T-cell (primary cell): ENCODE measurements around the gene NKAP. TPM values are rescaled to one million over a fixed set of nuclear protein-coding genes. Genes with fewer than 3 reads are reported as not detected.
"Not testable (repeated sequence)": the region's sequence is repeated elsewhere in the genome, so short reads cannot be mapped to it uniquely, and the experiment has no call there.

ENCODE experiments used
- ATAC-seq, 4 experiments: fragments of 200-7000 bp in 3 of 4; fragments of 150-1000 bp in 1 of 4; cut with Tn5 transposase; replicated peaks in 1 of 4; 1 replicate in 3 of 4; 2 replicates in 1 of 4; pipeline ENCODE4 v1.10.0; 2021; ENCODE audit warnings: moderate library complexity in 3 of 4, mild to moderate bottlenecking in 2 of 4, moderate number of reproducible peaks in 1 of 4
- CTCF ChIA-PET, 2 donors: fragments of 300-600 bp; sonication (Branson Sonifier 250); formaldehyde crosslinking; loops; one replicate each; lab custom pipeline; 2022; ENCODE audit warnings: antibody characterized with exemption in 2 of 2; lab: Charles Lee
- POLR2A ChIA-PET, 2 donors: fragments of 300-600 bp; sonication (Branson Sonifier 250); formaldehyde crosslinking; loops; one replicate each; lab custom pipeline; 2022; ENCODE audit warnings: antibody characterized with exemption in 2 of 2; lab: Charles Lee
- DNase-seq, 35 experiments: peaks; one replicate each; pipeline versions ENCODE4 v3.0.0 to v3.0.0-alpha.2; 2013 to 2023
- H3K27ac ChIP-seq: one replicate; pipeline ENCODE4 v1.5.1; 2013; ENCODE audit warnings: low read length
- H3K27me3 ChIP-seq, 2 experiments: replicated peaks in 1 of 2; 1 replicate in 1 of 2; 2 replicates in 1 of 2; pipeline versions ENCODE4 v1.6.1 to v1.7.0; 2013; ENCODE audit warnings: low read length in 1 of 2, mixed read lengths in 1 of 2; ENCODE audit not compliant: control insufficient read depth in 2 of 2, insufficient read depth in 2 of 2; ENCODE audit errors: extremely low read depth in 1 of 2
- H3K36me3 ChIP-seq, 2 donors: 1 replicate in 1 of 2; 2 replicates in 1 of 2; pipeline versions ENCODE4 v1.6.1 to v1.7.0; 2013; ENCODE audit warnings: low read length in 1 of 2; ENCODE audit not compliant: control insufficient read depth in 2 of 2, insufficient read depth in 1 of 2; ENCODE audit errors: extremely low read depth in 1 of 2
- H3K4me1 ChIP-seq, 2 experiments: 1 replicate in 1 of 2; 2 replicates in 1 of 2; pipeline versions ENCODE4 v1.6.1 to v1.7.0; 2013; ENCODE audit warnings: low read length in 2 of 2, mixed read lengths in 1 of 2; ENCODE audit not compliant: insufficient read depth in 2 of 2, control insufficient read depth in 1 of 2; ENCODE audit errors: extremely low read depth in 1 of 2
- H3K4me3 ChIP-seq, 2 donors: 1 replicate in 1 of 2; 2 replicates in 1 of 2; pipeline versions ENCODE4 v1.5.1 to v1.7.0; 2013; ENCODE audit warnings: mild to moderate bottlenecking in 2 of 2, low read length in 1 of 2, moderate library complexity in 1 of 2; ENCODE audit not compliant: control insufficient read depth in 1 of 2; ENCODE audit errors: extremely low read depth in 1 of 2
- H3K9me3 ChIP-seq: 2 replicates; pipeline ENCODE4 v1.7.0; 2013
- H3K27ac Mint-ChIP-seq, 2 donors: one replicate each; pipeline ENCODE4 v1.8.0; 2020 to 2021; ENCODE audit warnings: mild to moderate bottlenecking in 2 of 2, mixed read lengths in 2 of 2
- H3K27me3 Mint-ChIP-seq, 2 donors: one replicate each; pipeline ENCODE4 v1.8.0; 2021 to 2022; ENCODE audit warnings: mixed read lengths in 2 of 2
- H3K36me3 Mint-ChIP-seq: one replicate; pipeline ENCODE4 v1.8.0; 2021; ENCODE audit warnings: mixed read lengths
- H3K4me1 Mint-ChIP-seq, 3 donors: one replicate each; pipeline ENCODE4 v1.8.0; 2020 to 2022; ENCODE audit warnings: mixed read lengths in 3 of 3, mild to moderate bottlenecking in 1 of 3
- H3K4me3 Mint-ChIP-seq, 3 donors: one replicate each; pipeline ENCODE4 v1.8.0; 2020 to 2022; ENCODE audit warnings: mild to moderate bottlenecking in 3 of 3, mixed read lengths in 3 of 3, moderate library complexity in 3 of 3
- H3K9me3 Mint-ChIP-seq, 3 donors: one replicate each; pipeline ENCODE4 v1.8.0; 2020 to 2022; ENCODE audit warnings: mixed read lengths in 3 of 3
- WGBS: methylation state at CpG from one replicate; pipeline ENCODE4 v1.1.5; 2013; ENCODE audit warnings: missing lambda C conversion rate; ENCODE audit not compliant: insufficient coverage; 5-methylcytosine and 5-hydroxymethylcytosine counted together
- total RNA-seq, 35 experiments: library from RNA in 6 of 35; stranded (reverse) in 6 of 35; fragments of 120-200 nt in 1 of 35; gene quantifications; one replicate each; pipeline versions ENCODE4 v1.2.1 to v1.2.4 and lab custom pipeline; 2013 to 2026

Gene NKAP
- total RNA-seq, 5 donors from 2014 or later (not counting 1 experiment from before 2014, with no cell fraction given) = 12.2 to 16.9 (median 14.2) TPM

- Mint-ChIP-seq H3K36me3 (no peaks in the 10 kb centered on the region), H3K4me3 (no peak overlapping the region), H3K9me3 (no peaks in the 10 kb centered on the region), H3K27me3 (peaks cover 28 to 39% of the 10 kb centered on the region in 2 donors), H3K4me1 (peaks cover under 1 to 9% (median under 1%) of the 10 kb centered on the region in 3 donors), H3K27ac (no peak overlapping the region)
- ATAC-seq (no peak), DNase-seq (no peak)
- peaks cover 0 to 1% of the 10 kb centered on the region in 2 experiments for H3K4me1 ChIP-seq
- ChIA-PET POLR2A (interaction anchor here in 1 of 2 donors (1.0 kb wide), 1 partner anchor 13 kb away, joined by 5 read pairs; no protein-coding TSS in a partner anchor), CTCF (no interaction called here)
- peaks cover 2 to 16% of the 10 kb centered on the region in 2 experiments for H3K27me3 ChIP-seq
- H3K36me3 ChIP-seq = no peaks in the 10 kb centered on the region
- H3K4me3 ChIP-seq = no peak overlapping the region
- no CpG with 5 or more reads among the region's 5 CpGs for WGBS
- H3K9me3 ChIP-seq = no peaks in the 10 kb centered on the region
- H3K27ac ChIP-seq = no peak overlapping the region
Measured at GRCh38 chrX:119984652-119985051, 41.1 kb upstream of the NKAP start.

- H3K27ac Mint-ChIP-seq = no peak overlapping the region
- CTCF ChIA-PET = interaction anchor here (0.5 kb wide), 2 partner anchors 30 to 1427 kb away, joined by 6 to 9 read pairs; no protein-coding TSS in a partner anchor
- H3K4me1 ChIP-seq = no peaks in the 10 kb centered on the region
- POLR2A ChIA-PET = no interaction called here
- no peak overlapping the region for H3K4me3 Mint-ChIP-seq
- H3K4me1 Mint-ChIP-seq = peaks cover 0 to 7% (median 0%) of the 10 kb centered on the region in 3 donors
- WGBS = no CpG with 5 or more reads among the region's 2 CpGs
- DNase-seq (no peak), ATAC-seq (no peak)
- H3K4me3 ChIP-seq = no peak overlapping the region
- H3K27ac ChIP-seq = no peak overlapping the region
- H3K9me3 ChIP-seq = no peaks in the 10 kb centered on the region
- H3K36me3 ChIP-seq = no peaks in the 10 kb centered on the region
- no peaks in the 10 kb centered on the region for H3K9me3 Mint-ChIP-seq
- H3K36me3 Mint-ChIP-seq = no peaks in the 10 kb centered on the region
- peaks cover 2 to 11% of the 10 kb centered on the region in 2 experiments for H3K27me3 ChIP-seq
- peaks cover 23 to 36% of the 10 kb centered on the region in 2 donors for H3K27me3 Mint-ChIP-seq
Measured at GRCh38 chrX:119983494-119983893, 39.9 kb upstream of the NKAP start.

- peaks cover 0 to 7% (median 0%) of the 10 kb centered on the region in 3 donors for H3K4me1 Mint-ChIP-seq
- Histone ChIP-seq H3K36me3 (no peaks in the 10 kb centered on the region), H3K4me3 (no peak overlapping the region), H3K9me3 (no peaks in the 10 kb centered on the region), H3K4me1 (no peaks in the 10 kb centered on the region), H3K27me3 (peaks cover 2 to 11% of the 10 kb centered on the region in 2 experiments), H3K27ac (no peak overlapping the region)
- ATAC-seq (no peak), DNase-seq (no peak)
- no peaks in the 10 kb centered on the region for H3K9me3 Mint-ChIP-seq
- WGBS = no CpG with 5 or more reads among the region's 3 CpGs
- no peak overlapping the region for H3K4me3 Mint-ChIP-seq
- no peaks in the 10 kb centered on the region for H3K36me3 Mint-ChIP-seq
- no peak overlapping the region for H3K27ac Mint-ChIP-seq
- H3K27me3 Mint-ChIP-seq = peaks cover 21 to 26% of the 10 kb centered on the region in 2 donors
- POLR2A ChIA-PET = no interaction called here
- CTCF ChIA-PET = no interaction called here
Measured at GRCh38 chrX:119982145-119982544, 38.6 kb upstream of the NKAP start.

- Histone ChIP-seq H3K4me3 (no peak overlapping the region), H3K27ac (no peak overlapping the region), H3K4me1 (no peaks in the 10 kb centered on the region), H3K27me3 (peaks cover 2 to 10% of the 10 kb centered on the region in 2 experiments), H3K36me3 (no peaks in the 10 kb centered on the region), H3K9me3 (no peaks in the 10 kb centered on the region)
- Mint-ChIP-seq H3K4me1 (peaks cover 0 to 7% (median 0%) of the 10 kb centered on the region in 3 donors), H3K36me3 (no peaks in the 10 kb centered on the region), H3K9me3 (no peaks in the 10 kb centered on the region), H3K27me3 (peaks cover 20 to 24% of the 10 kb centered on the region in 2 donors), H3K4me3 (no peak overlapping the region), H3K27ac (no peak overlapping the region)
- ATAC-seq (no peak), DNase-seq (no peak)
- 70% methylated on average over 2 of the region's 15 CpGs for WGBS
- ChIA-PET POLR2A (no interaction called here), CTCF (interaction anchor here in 1 of 2 donors (0.7 kb wide), 1 partner anchor 277 kb away, joined by 3 read pairs; no protein-coding TSS in a partner anchor)
Measured at GRCh38 chrX:119981286-119982070, 37.9 kb upstream of the NKAP start.

GRCh38 chrX:119977172-119977571, 33.6 kb upstream of the NKAP start:
- ATAC-seq, CTCF ChIA-PET: not testable (repeated sequence)
- WGBS = no CpG with 5 or more reads among the region's 4 CpGs

GRCh38 chrX:119971184-119971583, 27.6 kb upstream of the NKAP start:
- H3K27me3 Mint-ChIP-seq = no peaks in the 10 kb centered on the region
- H3K4me3 Mint-ChIP-seq = no peak overlapping the region
- WGBS = no CpG with 5 or more reads among the region's 5 CpGs
- no peaks in the 10 kb centered on the region for H3K27me3 ChIP-seq
- no peaks in the 10 kb centered on the region for H3K36me3 ChIP-seq
- no peak overlapping the region for H3K27ac Mint-ChIP-seq
- H3K27ac ChIP-seq = no peak overlapping the region
- ChIA-PET CTCF (no interaction called here), POLR2A (no interaction called here)
- no peaks in the 10 kb centered on the region for H3K9me3 Mint-ChIP-seq
- H3K4me1 Mint-ChIP-seq = no peaks in the 10 kb centered on the region
- H3K9me3 ChIP-seq = no peaks in the 10 kb centered on the region
- H3K4me1 ChIP-seq = no peaks in the 10 kb centered on the region
- ATAC-seq (no peak), DNase-seq (no peak)
- H3K4me3 ChIP-seq = no peak overlapping the region
- no peaks in the 10 kb centered on the region for H3K36me3 Mint-ChIP-seq

More at GRCh38 chrX:119977172-119977571, 33.6 kb upstream of the NKAP start:
- H3K9me3 Mint-ChIP-seq, H3K27ac ChIP-seq, H3K27ac Mint-ChIP-seq, DNase-seq, H3K4me1 Mint-ChIP-seq, H3K4me3 Mint-ChIP-seq, POLR2A ChIA-PET, H3K9me3 ChIP-seq, H3K36me3 ChIP-seq, H3K4me1 ChIP-seq, H3K27me3 ChIP-seq, H3K4me3 ChIP-seq, H3K36me3 Mint-ChIP-seq: not testable (repeated sequence)
- peaks cover 4 to 11% of the 10 kb centered on the region in 2 donors for H3K27me3 Mint-ChIP-seq
